Transverse colon (tissue), 4 donors: ENCODE data around the gene GNS. TPM values are rescaled to one million over a fixed set of nuclear protein-coding genes. Genes with fewer than 3 reads are reported as not detected.

Experiments used
- DNase-seq: peaks from one replicate; pipeline ENCODE4 v3.0.0-alpha.2; 2019
- H3K27ac ChIP-seq, 4 donors: fragments of 200-600 bp; sonication (generic); 2 replicates each; pipeline ENCODE4 v1.5.1; 2016 to 2018; ENCODE audit warnings: inconsistent platforms in 4 of 4
- H3K27me3 ChIP-seq: fragments of 200-600 bp; sonication (generic); 2 replicates; pipeline ENCODE4 v1.5.1; 2017; ENCODE audit warnings: inconsistent platforms
- H3K36me3 ChIP-seq, 4 donors: fragments of 200-600 bp; sonication (generic); 2 replicates each; pipeline ENCODE4 v1.5.1; 2017 to 2019; ENCODE audit warnings: inconsistent platforms in 4 of 4
- H3K4me1 ChIP-seq, 4 donors: fragments of 200-600 bp; sonication (generic); 2 replicates each; pipeline ENCODE4 v1.5.1; 2017 to 2020; ENCODE audit warnings: inconsistent platforms in 4 of 4
- H3K4me3 ChIP-seq, 4 donors: fragments of 200-600 bp; sonication (generic); 1 replicate in 1 of 4; 2 replicates in 3 of 4; pipeline versions ENCODE4 v1.5.1 to v1.6.1; 2017 to 2019; ENCODE audit warnings: inconsistent platforms in 4 of 4
- H3K9me3 ChIP-seq, 2 donors: fragments of 200-600 bp; sonication (generic); 2 replicates each; pipeline ENCODE4 v1.5.1; 2017 to 2019; ENCODE audit warnings: inconsistent platforms in 2 of 2
- CTCF ChIP-seq, 5 experiments: fragments of 200-600 bp in 3 of 5; fragments of 450-650 bp in 2 of 5; sonication (generic) in 3 of 5; IDR thresholded peaks; 1 replicate in 2 of 5; 2 replicates in 3 of 5; pipeline ENCODE4 v1.5.1; 2016 to 2017; ENCODE audit warnings: antibody characterized with exemption in 5 of 5, inconsistent platforms in 3 of 5, mild to moderate bottlenecking in 2 of 5, moderate library complexity in 1 of 5
- EP300 ChIP-seq: sonication (generic); formaldehyde crosslinking; IDR thresholded peaks from one replicate; pipeline ENCODE4 v1.6.1; 2017; ENCODE audit warnings: antibody characterized with exemption, low read depth
- POLR2A ChIP-seq: fragments of 450-650 bp; IDR thresholded peaks from one replicate; pipeline ENCODE4 v1.6.1; 2016; ENCODE audit warnings: antibody characterized with exemption, mild to moderate bottlenecking, moderate library complexity
- POLR2AphosphoS5 ChIP-seq, 3 donors: sonication (generic); formaldehyde crosslinking; IDR thresholded peaks; one replicate each; pipeline ENCODE4 v1.6.1; 2016; ENCODE audit warnings: antibody characterized with exemption in 3 of 3
- WGBS, 2 donors: methylation state at CpG; one replicate each; pipeline ENCODE4 v1.1.5; 2018; ENCODE audit warnings: low coverage in 1 of 2; 5-methylcytosine and 5-hydroxymethylcytosine counted together
- in situ Hi-C, 4 donors: fragments of 200-750 bp; cut with MboI; loops; one replicate each; pipeline versions ENCODE4 v1.15.0 to v1.15.1; 2017; ENCODE audit warnings: low sequenced_read_pairs in 3 of 4, low pct_ligation_motif_present in 1 of 4, low pct_unique_long_range_greater_than_20kb in 1 of 4
- intact Hi-C: fragments of 100-400 bp; cut with DNase I; formaldehyde crosslinking; loops from one replicate; pipeline ENCODE4 v1.15.1; 2023; ENCODE audit warnings: low total_unique reads
- total RNA-seq, 4 donors: library from RNA; depleted of rRNA; stranded (reverse); fragments of >200 nt; gene quantifications; one replicate each; pipeline ENCODE4 v1.1.0, GENCODE V29; 2016

Gene GNS
- 10 to 100 TPM; 22.3 to 67.0 (median 48.3) TPM for total RNA-seq

- Histone ChIP-seq H3K36me3 (no peaks in the 10 kb centered on the region), H3K4me1 (peaks cover 5 to 32% (median 8%) of the 10 kb centered on the region in 4 donors), H3K4me3 (peak within 1 kb of the TSS; percentile 83 to 99 (median 98)), H3K27me3 (no peaks in the 10 kb centered on the region), H3K9me3 (no peaks in the 10 kb centered on the region), H3K27ac (peak within 1 kb of the TSS; percentile 92 to 94 (median 94))
- TF ChIP-seq CTCF (IDR thresholded peaks at IDR 0.05) (no peak), POLR2A (peak; percentile 32), EP300 (no peak), POLR2AphosphoS5 (IDR thresholded peaks at IDR 0.05) (peak; percentile 66 to 79 (median 71))
- 0 to 1% methylated on average over 25 to 65 of the region's 67 CpGs for WGBS, 2 donors
- in situ Hi-C loops = no loop called here
- DNase-seq = peak; percentile 98
- intact Hi-C loops = no loop called here
These were observed at the start of gene GNS for GRCh38 chr12:64759035-64759894. Gene GNS, minus strand, starts transcription at chr12:64759406. Its CDS starts 130 bp downstream, at chr12:64759276.

GRCh38 chr12:64808110-64808509, 48.9 kb upstream of the GNS start:
- in situ Hi-C loops = loop anchor here in 1 of 4 donors (25.0 kb wide), 1 partner anchor 304 kb away; the partner anchor contains the start of gene WIF1
- Histone ChIP-seq H3K4me1 (no peaks in the 10 kb centered on the region), H3K27me3 (no peaks in the 10 kb centered on the region), H3K27ac (no peak overlapping the region), H3K36me3 (no peaks in the 10 kb centered on the region), H3K9me3 (no peaks in the 10 kb centered on the region), H3K4me3 (no peak overlapping the region)
- intact Hi-C loops = no loop called here
- 43 to 44% methylated on average over 5 of the region's 5 CpGs for WGBS, 2 donors
- no peak for DNase-seq
- TF ChIP-seq EP300 = no peak

- H3K36me3 ChIP-seq = no peaks in the 10 kb centered on the region
- 77 to 83% methylated on average over 5 to 7 of the region's 7 CpGs for WGBS, 2 donors
- no peaks in the 10 kb centered on the region for H3K27me3 ChIP-seq
- H3K4me1 ChIP-seq = peaks cover 0 to 3% (median 0%) of the 10 kb centered on the region in 4 donors
- no peak for DNase-seq
- TF ChIP-seq EP300 (no peak), POLR2AphosphoS5 (IDR thresholded peaks at IDR 0.05) (no peak), CTCF (IDR thresholded peaks at IDR 0.05) (no peak), POLR2A (no peak)
- no peak overlapping the region for H3K27ac ChIP-seq
- in situ Hi-C loops = loop anchor here in 1 of 4 donors (25.0 kb wide), 1 partner anchor 305 kb away; the partner anchor contains the start of gene WIF1
- intact Hi-C loops = no loop called here
- H3K9me3 ChIP-seq = no peaks in the 10 kb centered on the region
- H3K4me3 ChIP-seq = no peak overlapping the region
These were observed 47.6 kb upstream of the GNS start for GRCh38 chr12:64806593-64807460.

GRCh38 chr12:64806173-64806572, 47.0 kb upstream of the GNS start:
- intact Hi-C loops = no loop called here
- in situ Hi-C loops = loop anchor here in 1 of 4 donors (25.0 kb wide), 1 partner anchor 306 kb away; the partner anchor contains the start of gene WIF1
- no peak for TF ChIP-seq EP300
- TF ChIP-seq POLR2A = no peak
- TF ChIP-seq POLR2AphosphoS5 (IDR thresholded peaks at IDR 0.05) = no peak
- Histone ChIP-seq H3K27me3 (no peaks in the 10 kb centered on the region), H3K9me3 (no peaks in the 10 kb centered on the region), H3K4me1 (peaks cover 0 to 3% (median 0%) of the 10 kb centered on the region in 4 donors), H3K4me3 (no peak overlapping the region), H3K36me3 (no peaks in the 10 kb centered on the region), H3K27ac (no peak overlapping the region)
- WGBS, 2 donors = 79 to 87% methylated on average over 2 of the region's 2 CpGs
- DNase-seq = no peak
